Esophagus muscularis mucosa (tissue), 4 donors: Measurements from ENCODE around the gene ADGRF3. TPM values are rescaled to one million over a fixed set of nuclear protein-coding genes. Genes with fewer than 3 reads are reported as not detected.

Experiments used
- DNase-seq: peaks from one replicate; pipeline ENCODE4 v3.0.0-alpha.2; 2017; ENCODE audit errors: extremely low spot score
- H3K27ac ChIP-seq, 4 donors: fragments of 200-600 bp; sonication (generic); replicated peaks in 1 of 4; 1 replicate in 3 of 4; 2 replicates in 1 of 4; pipeline ENCODE4 v1.5.1; 2016 to 2019; ENCODE audit warnings: mild to moderate bottlenecking in 1 of 4
- H3K27me3 ChIP-seq, 4 donors: fragments of 200-600 bp; sonication (generic); one replicate each; pipeline versions ENCODE4 v1.5.1 to v1.6.0; 2016 to 2019
- H3K36me3 ChIP-seq, 4 donors: fragments of 200-600 bp; sonication (generic); one replicate each; pipeline ENCODE4 v1.5.1; 2016 to 2019
- H3K4me1 ChIP-seq, 4 donors: fragments of 200-600 bp; sonication (generic); one replicate each; pipeline ENCODE4 v1.5.1; 2016 to 2019
- H3K4me3 ChIP-seq, 4 donors: fragments of 200-600 bp; sonication (generic); 1 replicate in 2 of 4; 2 replicates in 2 of 4; pipeline ENCODE4 v1.5.1; 2016 to 2019; ENCODE audit warnings: mild to moderate bottlenecking in 4 of 4, moderate library complexity in 1 of 4
- H3K9me3 ChIP-seq, 4 donors: fragments of 200-600 bp; sonication (generic); 1 replicate in 3 of 4; 2 replicates in 1 of 4; pipeline ENCODE4 v1.5.1; 2016 to 2019
- CTCF ChIP-seq, 3 experiments: fragments of 200-600 bp in 2 of 3; fragments of 450-650 bp in 1 of 3; sonication (generic) in 2 of 3; IDR thresholded peaks; one replicate each; pipeline ENCODE4 v1.5.1; 2017 to 2019; ENCODE audit warnings: antibody characterized with exemption in 3 of 3, mild to moderate bottlenecking in 2 of 3, moderate library complexity in 1 of 3
- EP300 ChIP-seq: sonication (generic); formaldehyde crosslinking; IDR thresholded peaks from one replicate; pipeline ENCODE4 v1.6.1; 2017; ENCODE audit warnings: antibody characterized with exemption
- POLR2A ChIP-seq: fragments of 450-650 bp; IDR thresholded peaks from one replicate; pipeline ENCODE4 v1.6.1; 2017; ENCODE audit warnings: antibody characterized with exemption, moderate library complexity, mild to moderate bottlenecking, low read depth
- POLR2AphosphoS5 ChIP-seq, 2 donors: sonication (generic); formaldehyde crosslinking; IDR thresholded peaks; one replicate each; pipeline ENCODE4 v1.6.1; 2017; ENCODE audit warnings: antibody characterized with exemption in 2 of 2
- WGBS: methylation state at CpG from one replicate; pipeline ENCODE4 v1.1.5; 2018; 5-methylcytosine and 5-hydroxymethylcytosine counted together
- intact Hi-C: fragments of 100-400 bp; cut with DNase I; formaldehyde crosslinking; loops from one replicate; pipeline ENCODE4 v1.15.1; 2023
- total RNA-seq, 4 donors: library from RNA; depleted of rRNA; stranded (reverse); fragments of >200 nt; gene quantifications; one replicate each; pipeline versions ENCODE4 v1.1.0 to v1.2.1, GENCODE V29; 2016

ADGRF3 gene
- total RNA-seq, 4 donors from 2014 or later = not detected

DNA sequence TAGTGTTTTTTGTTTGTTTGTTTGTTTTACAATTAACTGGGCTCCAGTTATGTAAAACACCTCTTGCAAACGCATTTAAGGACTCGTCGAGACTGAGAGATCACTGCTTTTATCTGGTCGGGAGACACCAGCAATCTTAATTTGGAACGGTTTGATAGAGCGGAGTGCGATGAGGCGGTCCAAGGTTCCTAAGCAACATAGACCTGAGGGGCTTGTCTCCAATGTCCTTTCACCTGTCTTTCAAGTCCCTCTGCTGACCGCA lies 1.4 kb downstream of the ADGRF3 start:
- Histone ChIP-seq H3K4me3 (peak overlapping the region; percentile 78 to 89 (median 86)), H3K36me3 (no peaks in the 10 kb centered on the region), H3K27me3 (no peaks in the 10 kb centered on the region), H3K27ac (peak overlapping the region; percentile 90 to 97 (median 94)), H3K9me3 (no peaks in the 10 kb centered on the region), H3K4me1 (peaks cover 16 to 35% (median 30%) of the 10 kb centered on the region in 4 donors)
- intact Hi-C loops = loop anchor here (5.0 to 10.0 kb wide), 2 partner anchors 103 to 230 kb away; partner anchors contain the start of genes HADHA and HADHB
- TF ChIP-seq CTCF (IDR thresholded peaks at IDR 0.05) = no peak
- no peak for TF ChIP-seq POLR2A
- TF ChIP-seq POLR2AphosphoS5 (IDR thresholded peaks at IDR 0.05) = no peak
- no peak for TF ChIP-seq EP300
- 2% methylated on average over 9 of the region's 9 CpGs for WGBS
- DNase-seq = no peak

GRCh38 chr2:26344581-26345282 lies 1.9 kb downstream of the ADGRF3 start:
- Histone ChIP-seq H3K9me3 (no peaks in the 10 kb centered on the region), H3K4me1 (peaks cover 16 to 35% (median 30%) of the 10 kb centered on the region in 4 donors), H3K4me3 (peak overlapping the region; percentile 78 to 89 (median 86)), H3K27ac (peak overlapping the region; percentile 90 to 97 (median 94)), H3K36me3 (no peaks in the 10 kb centered on the region), H3K27me3 (no peaks in the 10 kb centered on the region)
- no peak for TF ChIP-seq CTCF (IDR thresholded peaks at IDR 0.05)
- no peak for TF ChIP-seq EP300
- no peak for TF ChIP-seq POLR2A
- no peak for TF ChIP-seq POLR2AphosphoS5 (IDR thresholded peaks at IDR 0.05)
- no peak for DNase-seq
- whole genome bisulfite sequencing = 40% methylated on average over 17 of the region's 17 CpGs
- intact Hi-C loops = loop anchor here (5.0 to 10.0 kb wide), 2 partner anchors 102 to 230 kb away; partner anchors contain the start of genes HADHA and HADHB

- WGBS = 86% methylated on average over 3 of the region's 3 CpGs
- DNase-seq = no peak
- intact Hi-C loops = loop anchor here (10.0 kb wide), 1 partner anchor 234 kb away; no protein-coding TSS in a partner anchor
Observed at GRCh38 chr2:26340831-26341230, 5.8 kb downstream of the ADGRF3 start.

DNA sequence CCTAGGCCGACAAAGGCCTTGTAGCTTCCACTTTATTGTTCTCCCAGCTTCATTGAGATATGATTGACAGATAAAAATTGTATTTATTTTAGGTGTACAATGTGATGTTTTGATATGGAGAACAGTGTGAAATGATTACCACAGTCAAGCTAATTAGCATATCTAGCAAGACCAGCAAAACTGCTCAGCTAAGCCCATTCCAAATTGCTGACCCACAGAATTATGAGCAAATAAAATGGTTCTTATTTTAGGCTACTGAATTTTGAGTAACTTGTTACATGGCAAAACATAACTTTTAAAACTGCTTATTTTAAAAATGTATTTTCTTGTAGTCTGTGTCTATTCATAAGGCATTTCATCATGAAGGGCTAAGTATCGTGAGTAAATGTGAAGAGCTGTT lies 9.3 kb downstream of the ADGRF3 start:
- no peak overlapping the region for H3K27ac ChIP-seq
- WGBS = 100% methylated on average over 2 of the region's 2 CpGs
- intact Hi-C loops = loop anchor here (10.0 kb wide), 1 partner anchor 382 kb away; no protein-coding TSS in a partner anchor

More at GRCh38 chr2:26340831-26341230, 5.8 kb downstream of the ADGRF3 start:
- H3K27ac ChIP-seq = no peak overlapping the region
- H3K4me1 ChIP-seq = peaks cover 8 to 14% (median 12%) of the 10 kb centered on the region in 4 donors
- H3K4me3 ChIP-seq = no peak overlapping the region
- TF ChIP-seq EP300 = no peak
- TF ChIP-seq POLR2A = no peak
- TF ChIP-seq CTCF (IDR thresholded peaks at IDR 0.05) = no peak
- TF ChIP-seq POLR2AphosphoS5 (IDR thresholded peaks at IDR 0.05) = no peak
- no peaks in the 10 kb centered on the region for H3K36me3 ChIP-seq
- H3K27me3 ChIP-seq = no peaks in the 10 kb centered on the region
- H3K9me3 ChIP-seq = no peaks in the 10 kb centered on the region

More for the DNA sequence above, 9.3 kb downstream of the ADGRF3 start:
- TF ChIP-seq POLR2A (no peak), POLR2AphosphoS5 (IDR thresholded peaks at IDR 0.05) (no peak), CTCF (IDR thresholded peaks at IDR 0.05) (no peak), EP300 (no peak)
- no peaks in the 10 kb centered on the region for H3K27me3 ChIP-seq
- H3K4me3 ChIP-seq = no peak overlapping the region
- H3K36me3 ChIP-seq = no peaks in the 10 kb centered on the region
- H3K9me3 ChIP-seq = no peaks in the 10 kb centered on the region
- no peak for DNase-seq
- H3K4me1 ChIP-seq = no peaks in the 10 kb centered on the region
